HG03521 (cell line): ENCODE results near the gene ALOX15B.

Experiments
- ATAC-seq: cut with Tn5 transposase; IDR thresholded peaks from one replicate; pipeline ENCODE4 v1.9.1; 2021; ENCODE audit warnings: mild to moderate bottlenecking, moderate library complexity; ENCODE audit not compliant: unreplicated experiment

ALOX15B gene

GRCh38 chr17:8038954-8039610, at the start of gene ALOX15B:
ALOX15B (plus strand) TSS chr17:8039059; CDS start chr17:8039156, 97 bp downstream.
- ATAC-seq: no peak

- ATAC-seq: no peak
Observed at GRCh38 chr17:7989781-7990655, 48.8 kb upstream of the ALOX15B start.

- no peak for ATAC-seq
Observed at GRCh38 chr17:7992516-7992915, 46.3 kb upstream of the ALOX15B start.

- ATAC-seq: no peak
Observed at GRCh38 chr17:7992924-7993323, 45.9 kb upstream of the ALOX15B start.

- no peak for ATAC-seq
Observed at GRCh38 chr17:7993972-7994589, 44.8 kb upstream of the ALOX15B start.

GRCh38 chr17:7995724-7996123, 43.1 kb upstream of the ALOX15B start:
- ATAC-seq: no peak

- ATAC-seq: no peak
Observed at GRCh38 chr17:7997186-7997585, 41.7 kb upstream of the ALOX15B start.

- no peak for ATAC-seq
Observed at GRCh38 chr17:8001976-8002720, 36.7 kb upstream of the ALOX15B start, which contains the start of gene GUCY2D. GUCY2D (plus strand) TSS chr17:8002615; CDS start chr17:8003048, 433 bp downstream.

DNA sequence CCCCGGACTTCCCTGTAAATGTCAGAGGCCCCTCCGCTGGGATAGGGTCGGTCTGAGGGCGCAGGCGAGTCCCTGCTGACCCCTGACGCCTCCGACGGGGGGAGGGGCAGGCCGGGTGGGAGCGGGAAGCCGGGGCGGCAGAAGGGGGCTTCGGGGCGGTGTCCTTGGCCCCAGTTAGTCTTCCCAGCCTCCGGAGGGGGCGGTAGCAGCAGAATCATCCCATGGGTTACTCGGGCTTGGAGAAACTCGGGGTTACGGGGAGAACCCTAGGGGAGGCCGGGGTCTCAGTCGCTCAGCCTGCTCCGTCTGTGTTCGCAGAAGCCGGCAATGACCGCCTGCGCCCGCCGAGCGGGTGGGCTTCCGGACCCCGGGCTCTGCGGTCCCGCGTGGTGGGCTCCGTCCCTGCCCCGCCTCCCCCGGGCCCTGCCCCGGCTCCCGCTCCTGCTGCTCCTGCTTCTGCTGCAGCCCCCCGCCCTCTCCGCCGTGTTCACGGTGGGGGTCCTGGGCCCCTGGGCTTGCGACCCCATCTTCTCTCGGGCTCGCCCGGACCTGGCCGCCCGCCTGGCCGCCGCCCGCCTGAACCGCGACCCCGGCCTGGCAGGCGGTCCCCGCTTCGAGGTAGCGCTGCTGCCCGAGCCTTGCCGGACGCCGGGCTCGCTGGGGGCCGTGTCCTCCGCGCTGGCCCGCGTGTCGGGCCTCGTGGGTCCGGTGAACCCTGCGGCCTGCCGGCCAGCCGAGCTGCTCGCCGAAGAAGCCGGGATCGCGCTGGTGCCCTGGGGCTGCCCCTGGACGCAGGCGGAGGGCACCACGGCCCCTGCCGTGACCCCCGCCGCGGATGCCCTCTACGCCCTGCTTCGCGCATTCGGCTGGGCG, 35.9 kb upstream of the ALOX15B start:
- ATAC-seq: no peak

GRCh38 chr17:8003594-8004181, 35.2 kb upstream of the ALOX15B start:
- no peak for ATAC-seq

- ATAC-seq: no peak
Observed at GRCh38 chr17:8004899-8005298, 34.0 kb upstream of the ALOX15B start.

GRCh38 chr17:8005357-8005756, 33.5 kb upstream of the ALOX15B start:
- no peak for ATAC-seq

DNA sequence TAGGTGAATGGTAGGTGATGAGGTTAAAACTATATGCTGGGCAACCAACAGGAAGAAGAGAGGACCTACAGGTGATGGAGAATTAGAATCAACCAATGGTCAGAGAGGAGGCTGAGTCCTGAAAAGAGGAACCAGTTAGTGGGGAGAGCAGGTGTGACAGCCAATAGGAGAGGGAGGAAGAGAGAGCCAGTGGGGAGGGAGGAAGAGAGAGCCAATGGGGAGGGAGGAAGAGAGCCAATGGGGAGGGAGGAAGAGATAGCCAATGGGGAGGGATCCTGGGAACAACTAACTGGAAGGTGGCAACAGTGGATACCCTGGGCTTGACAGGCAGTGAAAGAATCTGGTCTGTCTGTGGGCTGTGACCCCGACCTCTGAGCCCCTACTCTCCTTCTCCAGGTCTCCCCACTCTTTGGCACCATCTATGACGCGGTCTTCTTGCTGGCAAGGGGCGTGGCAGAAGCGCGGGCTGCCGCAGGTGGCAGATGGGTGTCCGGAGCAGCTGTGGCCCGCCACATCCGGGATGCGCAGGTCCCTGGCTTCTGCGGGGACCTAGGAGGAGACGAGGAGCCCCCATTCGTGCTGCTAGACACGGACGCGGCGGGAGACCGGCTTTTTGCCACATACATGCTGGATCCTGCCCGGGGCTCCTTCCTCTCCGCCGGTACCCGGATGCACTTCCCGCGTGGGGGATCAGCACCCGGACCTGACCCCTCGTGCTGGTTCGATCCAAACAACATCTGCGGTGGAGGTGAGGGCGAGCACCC, 32.7 kb upstream of the ALOX15B start:
- no peak for ATAC-seq

GRCh38 chr17:8006836-8007680, 31.8 kb upstream of the ALOX15B start:
- ATAC-seq: no peak

- no peak for ATAC-seq
Observed at GRCh38 chr17:8007836-8008235, 31.0 kb upstream of the ALOX15B start.

GRCh38 chr17:8012045-8012580, 26.7 kb upstream of the ALOX15B start:
- ATAC-seq: no peak

DNA sequence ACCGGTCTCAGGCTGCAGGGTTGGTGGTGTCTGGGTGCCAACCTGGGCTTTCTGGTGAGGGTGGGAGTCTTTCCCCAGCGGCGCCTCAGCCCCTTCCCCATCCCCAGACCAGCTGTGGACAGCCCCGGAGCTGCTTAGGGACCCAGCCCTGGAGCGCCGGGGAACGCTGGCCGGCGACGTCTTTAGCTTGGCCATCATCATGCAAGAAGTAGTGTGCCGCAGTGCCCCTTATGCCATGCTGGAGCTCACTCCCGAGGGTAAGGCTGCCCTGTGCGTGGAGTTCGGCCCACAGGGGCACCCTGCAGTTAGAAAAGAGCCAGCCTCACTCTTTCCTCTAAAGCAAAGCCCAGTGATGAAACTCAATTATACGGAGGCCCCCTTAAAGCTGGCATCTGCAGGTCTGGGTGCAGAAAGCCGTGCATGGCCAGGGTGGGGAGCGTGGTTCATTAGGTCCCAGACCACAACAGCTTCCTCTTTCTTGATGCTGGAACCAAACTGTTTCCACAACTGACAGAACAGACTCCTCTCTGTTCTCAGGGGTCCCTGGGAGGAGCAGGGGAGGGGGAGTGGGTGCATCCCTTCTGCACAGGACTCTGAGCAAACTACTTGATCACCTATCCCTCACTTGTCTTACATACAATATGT, 25.7 kb upstream of the ALOX15B start:
- ATAC-seq: no peak
